GF-D8 (cell line): ENCODE data around the gene CTR9.

Experiments
- DNase-seq: peaks from one replicate; lab custom pipeline; 2025; lab: John Stamatoyannopoulos, UW

The CTR9 gene

GRCh38 chr11:10742460-10743208 lies 8.4 kb upstream of the CTR9 start:
- no peak for DNase-seq

- no peak for DNase-seq
Observed at GRCh38 chr11:10743354-10744000, 7.6 kb upstream of the CTR9 start.

- DNase-seq = no peak
Observed at GRCh38 chr11:10744206-10744605, 6.8 kb upstream of the CTR9 start.

- DNase-seq = no peak
Observed at GRCh38 chr11:10746871-10747270, 4.2 kb upstream of the CTR9 start.

- DNase-seq = no peak
Observed at GRCh38 chr11:10747733-10748132, 3.3 kb upstream of the CTR9 start.

- no peak for DNase-seq
Observed at GRCh38 chr11:10749476-10749875, 1.6 kb upstream of the CTR9 start.

- DNase-seq = no peak
Observed at GRCh38 chr11:10751581-10751940, 515 bp downstream of the CTR9 start.

- no peak for DNase-seq
Observed at GRCh38 chr11:10752061-10752460, 1.0 kb downstream of the CTR9 start.

GRCh38 chr11:10752486-10752885 lies 1.4 kb downstream of the CTR9 start:
- no peak for DNase-seq

GRCh38 chr11:10758957-10759356 lies 7.9 kb downstream of the CTR9 start:
- DNase-seq = no peak

- DNase-seq = no peak
Observed at GRCh38 chr11:10761085-10761698, 10.1 kb downstream of the CTR9 start.

- DNase-seq = peak; percentile 11
Observed at GRCh38 chr11:10762185-10762584, 11.1 kb downstream of the CTR9 start.

GRCh38 chr11:10762913-10763421 lies 11.9 kb downstream of the CTR9 start:
- DNase-seq = no peak

- no peak for DNase-seq
Observed at GRCh38 chr11:10763766-10764165, 12.7 kb downstream of the CTR9 start.

GRCh38 chr11:10764412-10764811 lies 13.4 kb downstream of the CTR9 start:
- no peak for DNase-seq

GRCh38 chr11:10770626-10771254 lies 19.7 kb downstream of the CTR9 start:
- DNase-seq = no peak

GRCh38 chr11:10771457-10771856 lies 20.4 kb downstream of the CTR9 start:
- DNase-seq = no peak

GRCh38 chr11:10774811-10775210 lies 23.8 kb downstream of the CTR9 start:
- DNase-seq = no peak

- DNase-seq = no peak
Observed at GRCh38 chr11:10777393-10777793, 26.3 kb downstream of the CTR9 start.

- DNase-seq = peak; percentile 16
Observed at GRCh38 chr11:10777806-10778205, 26.8 kb downstream of the CTR9 start.

GRCh38 chr11:10778217-10778970 lies 27.3 kb downstream of the CTR9 start:
- no peak for DNase-seq

- DNase-seq = no peak
Observed at GRCh38 chr11:10779086-10779485, 28.0 kb downstream of the CTR9 start.
